MM.1S (cell line): ENCODE data around the gene GSE1.

Experiments used
- CTCF ChIP-seq: fragments of 300-600 bp; sonication (generic); IDR thresholded peaks from 2 replicates; pipeline ENCODE4 v1.5.1; 2016; ENCODE audit warnings: antibody characterized with exemption, low read length, mixed read lengths
- EZH2 ChIP-seq: fragments of 300-600 bp; sonication (generic); optimal IDR thresholded peaks from 2 replicates; pipeline ENCODE3; 2017; ENCODE audit warnings: low read depth, mild to moderate bottlenecking, antibody characterized with exemption, low read length, mixed read lengths
- EZH2phosphoT487 ChIP-seq: fragments of 300-600 bp; sonication (generic); IDR thresholded peaks from 2 replicates; pipeline ENCODE4 v1.6.1; 2018; ENCODE audit warnings: antibody characterized with exemption, low read length

GRCh38 chr16:85609539-85609938 is 3.6 kb upstream of the GSE1 start:
- TF ChIP-seq CTCF (no peak), EZH2phosphoT487 (no peak), EZH2 (no peak)
